ENCODE results near the gene GPR158. TPM values are rescaled to one million over a fixed set of nuclear protein-coding genes. Genes with fewer than 3 reads are reported as not detected.

The GPR158 gene
- total RNA-seq, 1 experiment from 2014 or later, result 0.24 TPM

DNA sequence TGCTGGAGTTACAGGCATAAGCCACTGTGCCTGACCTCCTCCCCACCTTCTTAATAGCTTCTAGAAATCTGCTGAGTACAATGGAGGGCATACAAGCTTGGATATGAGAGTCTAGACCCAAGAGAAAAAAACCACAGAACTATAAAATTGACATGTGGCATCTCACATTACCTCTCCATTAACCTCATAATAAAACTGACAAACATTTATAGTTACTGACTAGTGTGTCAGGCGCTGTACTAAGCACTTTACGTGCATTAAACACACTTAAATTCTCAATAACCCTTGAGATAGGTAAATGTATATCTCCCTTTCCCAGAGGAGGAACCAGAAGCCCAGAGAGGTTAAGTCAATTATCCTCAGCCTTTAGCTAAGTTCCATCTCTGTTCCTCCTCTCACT lies 458.7 kb downstream of the GPR158 start:
- WGBS (ENCODE audit: extremely low coverage, insufficient read length, low lambda C conversion rate), result no CpG with 5 or more reads among the region's 2 CpGs
- Histone ChIP-seq H3K27ac (ENCODE audit: insufficient read length, low read depth, low read length) (no peak overlapping the region), H3K27me3 (ENCODE audit: insufficient read depth, low read length) (no peaks in the 10 kb centered on the region), H3T11ph (ENCODE audit: low read length) (no peak overlapping the region), H3K79me1 (ENCODE audit: insufficient read depth, low read depth, low read length, poor library complexity, severe bottlenecking) (no peaks in the 10 kb centered on the region), H3K23me2 (ENCODE audit: insufficient read length, low read depth, low read length, poor library complexity, severe bottlenecking) (no peaks in the 10 kb centered on the region), H2BK15ac (ENCODE audit: low read depth, low read length) (no peak overlapping the region), H3K18ac (ENCODE audit: insufficient read length, low read depth, low read length) (no peak overlapping the region), H3K9ac (ENCODE audit: extremely low read depth, insufficient read length, low read length) (no peak overlapping the region), H3K56ac (ENCODE audit: insufficient read length, low read depth, low read length) (no peak overlapping the region), H3K4me1 (ENCODE audit: insufficient read depth, low read length) (no peaks in the 10 kb centered on the region), H2AK5ac (ENCODE audit: insufficient read length, low read length) (no peak overlapping the region), H4K20me1 (ENCODE audit: control insufficient read depth, insufficient read depth, insufficient read length) (no peaks in the 10 kb centered on the region), H2AFZ (ENCODE audit: low read length) (no peak overlapping the region), H2BK5ac (ENCODE audit: insufficient read length, low read length) (no peak overlapping the region), H2BK120ac (ENCODE audit: low read depth, low read length, poor library complexity, severe bottlenecking) (no peak overlapping the region), H3K9me3 (ENCODE audit: control insufficient read depth, low read depth, low read length) (no peaks in the 10 kb centered on the region), H3K14ac (ENCODE audit: insufficient read depth, low read length) (no peak overlapping the region), H3K23ac (ENCODE audit: insufficient read length, low read depth, low read length) (no peak overlapping the region), H4K8ac (replicated peaks; ENCODE audit: insufficient read length, low read depth, low read length) (no peak overlapping the region), H4K91ac (ENCODE audit: insufficient read length, low read depth, low read length) (no peak overlapping the region), H3K4me2 (ENCODE audit: insufficient read depth, insufficient read length, low read length) (no peak overlapping the region), H2BK12ac (ENCODE audit: insufficient read length, low read depth, low read length) (no peak overlapping the region), H3K79me2 (ENCODE audit: insufficient read depth, low read length) (no peaks in the 10 kb centered on the region), H4K5ac (ENCODE audit: insufficient read length, low read depth, low read length) (no peak overlapping the region), H3K4ac (ENCODE audit: low read depth, low read length) (no peak overlapping the region), H2BK20ac (ENCODE audit: low read depth, low read length, poor library complexity, severe bottlenecking) (no peak overlapping the region)
- DNase-seq, result no peak
- no peaks in the 10 kb centered on the region; a peak in 1 of 5 replicates for H3K9me3 Mint-ChIP-seq
- TF ChIP-seq, protein P1, sequence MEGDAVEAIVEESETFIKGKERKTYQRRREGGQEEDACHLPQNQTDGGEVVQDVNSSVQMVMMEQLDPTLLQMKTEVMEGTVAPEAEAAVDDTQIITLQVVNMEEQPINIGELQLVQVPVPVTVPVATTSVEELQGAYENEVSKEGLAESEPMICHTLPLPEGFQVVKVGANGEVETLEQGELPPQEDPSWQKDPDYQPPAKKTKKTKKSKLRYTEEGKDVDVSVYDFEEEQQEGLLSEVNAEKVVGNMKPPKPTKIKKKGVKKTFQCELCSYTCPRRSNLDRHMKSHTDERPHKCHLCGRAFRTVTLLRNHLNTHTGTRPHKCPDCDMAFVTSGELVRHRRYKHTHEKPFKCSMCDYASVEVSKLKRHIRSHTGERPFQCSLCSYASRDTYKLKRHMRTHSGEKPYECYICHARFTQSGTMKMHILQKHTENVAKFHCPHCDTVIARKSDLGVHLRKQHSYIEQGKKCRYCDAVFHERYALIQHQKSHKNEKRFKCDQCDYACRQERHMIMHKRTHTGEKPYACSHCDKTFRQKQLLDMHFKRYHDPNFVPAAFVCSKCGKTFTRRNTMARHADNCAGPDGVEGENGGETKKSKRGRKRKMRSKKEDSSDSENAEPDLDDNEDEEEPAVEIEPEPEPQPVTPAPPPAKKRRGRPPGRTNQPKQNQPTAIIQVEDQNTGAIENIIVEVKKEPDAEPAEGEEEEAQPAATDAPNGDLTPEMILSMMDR (conservative IDR thresholded peaks at IDR 0.05), result no peak
- H3K27me3 Mint-ChIP-seq (ENCODE audit: low read depth), result no peaks in the 10 kb centered on the region
- no peaks in the 10 kb centered on the region for H3K36me3 Mint-ChIP-seq (ENCODE audit: insufficient read depth in 1 of 3, low read depth in 3 of 3)
- no peaks in the 10 kb centered on the region for H3K4me1 Mint-ChIP-seq
- no peak overlapping the region for H3K4me3 Mint-ChIP-seq
- no peak overlapping the region for H3K27ac Mint-ChIP-seq
